Fibroblast of skin of abdomen (primary cell): ENCODE data around the gene SERTAD2.

Experiments
- DNase-seq: peaks from one replicate; pipeline ENCODE4 v3.0.0-alpha.2; 2013

Gene SERTAD2

GRCh38 chr2:64675860-64676259 lies 22.1 kb upstream of the SERTAD2 start:
- peak; percentile 35 for DNase-seq

DNA sequence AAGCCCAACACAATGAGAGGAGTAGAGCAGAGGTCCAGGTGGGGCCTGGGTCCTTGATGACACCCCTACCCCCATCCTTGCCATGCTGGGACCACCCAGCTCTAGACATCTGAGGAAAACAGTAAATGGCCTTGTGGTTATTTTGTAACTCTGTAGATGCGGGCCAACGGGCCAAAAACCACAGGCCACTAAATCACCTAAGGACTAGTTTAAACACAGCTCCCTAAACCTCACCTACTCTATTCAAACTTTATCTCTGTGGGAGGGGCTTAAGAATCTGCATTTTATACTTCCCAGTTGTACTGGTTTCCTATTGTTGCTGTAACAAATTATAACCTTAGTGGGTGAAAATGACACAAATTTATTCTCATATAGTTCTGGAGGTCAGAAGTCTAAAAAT lies 19.0 kb upstream of the SERTAD2 start:
- no peak for DNase-seq

DNA sequence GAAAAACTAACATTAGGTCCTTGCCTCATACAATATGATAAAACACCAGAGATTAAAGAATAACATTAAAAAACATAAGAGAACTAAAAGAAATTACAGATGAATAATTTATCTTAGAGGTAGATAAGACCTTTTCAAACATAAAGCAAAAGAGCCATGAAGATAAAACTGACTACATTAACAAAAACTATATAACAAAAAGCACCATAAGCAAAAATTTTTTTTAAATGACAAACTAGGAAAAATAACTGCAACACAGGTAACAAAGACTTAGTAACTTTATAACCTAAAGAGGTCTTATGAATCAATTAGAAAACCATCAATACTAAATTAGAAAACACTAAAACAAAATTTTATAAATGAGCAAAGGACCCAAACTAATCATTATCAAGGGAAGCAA lies 16.3 kb upstream of the SERTAD2 start:
- DNase-seq = no peak

DNA sequence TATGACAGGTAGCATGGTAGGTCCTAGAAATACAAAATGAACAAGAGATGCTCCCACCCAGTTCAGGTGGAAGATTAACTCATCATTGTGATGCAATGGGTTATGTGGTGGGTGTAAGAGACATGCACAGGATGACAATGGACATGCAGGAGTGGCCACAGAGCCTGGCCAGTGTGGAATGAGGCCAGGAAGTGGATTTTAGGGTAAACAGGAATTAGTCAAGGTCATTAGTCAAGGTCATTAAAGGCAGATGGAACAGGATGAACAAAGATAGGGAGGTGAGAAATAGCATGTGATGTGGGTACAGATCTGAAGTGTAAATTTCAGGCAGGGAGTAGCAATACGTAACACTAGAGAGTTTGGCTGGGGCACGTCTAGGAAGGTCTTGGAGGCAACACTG lies 15.6 kb upstream of the SERTAD2 start:
- DNase-seq = no peak

DNA sequence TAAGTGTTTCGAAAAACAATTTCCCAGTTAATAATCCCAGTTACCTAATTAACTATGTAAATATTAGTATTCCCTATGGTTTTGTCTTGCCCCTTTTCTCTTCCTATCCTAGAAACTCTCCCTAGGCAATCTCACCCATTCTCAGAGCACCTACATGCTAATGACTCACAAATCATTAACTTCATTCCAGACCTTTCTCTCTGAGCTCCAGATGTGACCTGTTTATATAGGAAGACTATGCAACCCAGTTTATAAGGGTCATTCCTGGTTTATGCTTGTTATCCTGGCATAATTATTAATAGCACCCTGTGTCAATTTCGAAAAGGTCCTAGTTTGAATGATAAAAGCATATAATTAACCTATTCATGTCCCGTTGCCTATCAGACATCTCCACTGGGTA lies 14.8 kb upstream of the SERTAD2 start:
- DNase-seq = no peak

DNA sequence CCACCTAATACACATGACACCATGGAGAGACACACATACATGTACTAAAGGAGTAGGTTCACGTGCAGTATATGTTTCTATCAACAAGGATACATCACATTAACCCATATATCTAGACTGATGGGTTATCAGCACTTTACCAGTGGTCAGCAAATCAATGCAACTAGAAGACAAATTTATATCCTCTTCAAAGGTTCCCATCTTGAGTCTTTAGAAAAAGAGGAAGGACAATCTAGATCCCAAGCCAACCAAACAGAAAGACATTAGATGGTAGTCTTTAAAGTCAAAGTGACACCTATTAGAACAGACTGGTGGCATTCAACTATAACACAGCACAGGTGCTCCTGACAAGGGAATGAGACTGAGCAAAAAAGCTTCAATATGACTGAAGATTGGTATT lies 13.8 kb upstream of the SERTAD2 start:
- DNase-seq = no peak

DNA sequence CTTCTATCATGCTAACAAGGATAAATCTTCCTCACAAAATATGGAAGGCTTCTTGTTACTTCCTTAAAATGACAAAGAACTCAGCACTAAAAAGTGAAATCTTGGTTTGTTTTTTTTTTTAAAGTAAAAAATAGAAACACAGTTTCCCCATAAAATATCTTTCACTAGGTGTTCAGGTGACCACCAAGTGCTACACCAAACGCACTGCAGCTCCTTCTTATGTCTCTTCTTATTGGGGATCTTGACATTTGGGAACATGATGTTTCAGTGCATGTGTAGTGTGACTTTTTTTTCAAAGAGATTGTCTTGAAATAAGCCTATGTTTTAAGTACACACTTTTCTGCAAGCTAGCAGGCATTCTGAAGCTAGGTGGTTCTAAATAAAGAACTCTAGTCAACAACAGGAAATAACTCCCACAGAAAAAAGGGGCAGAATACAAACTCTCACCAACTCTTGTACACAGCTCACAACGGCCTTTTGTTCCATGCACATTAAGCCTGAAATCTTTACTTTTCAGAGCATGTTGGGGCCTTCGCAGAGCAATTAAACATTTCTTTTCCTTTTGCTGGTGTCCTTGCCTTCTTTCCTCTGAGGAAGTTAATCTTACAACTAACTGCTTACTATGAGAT lies 13.2 kb upstream of the SERTAD2 start:
- no peak for DNase-seq

DNA sequence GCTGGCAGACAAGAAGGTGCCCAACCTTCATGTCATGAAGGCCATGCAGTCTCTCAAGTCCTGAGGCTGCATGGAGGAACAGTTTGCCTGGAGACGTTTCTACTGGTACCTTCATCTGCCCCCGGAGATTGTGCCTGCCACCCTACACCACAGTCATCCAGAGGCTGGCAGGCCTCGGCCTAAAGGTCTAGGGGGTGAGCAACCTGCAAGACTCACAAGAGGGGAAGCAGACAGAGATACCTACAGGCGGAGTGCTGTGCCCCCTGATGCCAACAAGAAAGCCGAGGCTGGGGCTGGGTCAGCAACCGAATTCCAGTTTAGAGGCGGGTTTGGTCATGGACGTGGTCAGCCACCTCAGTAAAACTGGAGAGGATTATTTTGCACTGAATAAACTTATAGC lies 12.0 kb upstream of the SERTAD2 start:
- DNase-seq = no peak

DNA sequence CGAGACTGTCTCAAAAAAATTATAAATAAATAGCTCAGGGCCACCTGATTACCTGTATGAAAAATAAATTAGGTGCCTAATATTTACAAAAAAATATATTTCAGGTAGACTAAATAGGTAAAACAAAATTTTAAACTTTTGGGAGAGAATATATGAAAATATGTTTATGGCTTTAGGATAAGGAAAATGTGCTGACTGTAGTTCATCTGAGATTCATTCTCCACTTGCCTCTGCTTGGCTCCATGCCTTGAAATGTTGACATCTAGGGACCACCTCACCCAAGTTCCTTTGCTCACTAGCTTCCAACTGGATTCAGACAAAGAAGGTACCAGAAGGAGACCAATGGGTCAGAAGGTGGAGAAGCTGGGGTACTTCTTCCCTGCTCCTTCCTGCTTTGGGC lies 9.7 kb upstream of the SERTAD2 start:
- no peak for DNase-seq

- peak; percentile 35 for DNase-seq
Observed at GRCh38 chr2:64661741-64662169, 8.0 kb upstream of the SERTAD2 start.

GRCh38 chr2:64659252-64659651 lies 5.5 kb upstream of the SERTAD2 start:
- DNase-seq = no peak

DNA sequence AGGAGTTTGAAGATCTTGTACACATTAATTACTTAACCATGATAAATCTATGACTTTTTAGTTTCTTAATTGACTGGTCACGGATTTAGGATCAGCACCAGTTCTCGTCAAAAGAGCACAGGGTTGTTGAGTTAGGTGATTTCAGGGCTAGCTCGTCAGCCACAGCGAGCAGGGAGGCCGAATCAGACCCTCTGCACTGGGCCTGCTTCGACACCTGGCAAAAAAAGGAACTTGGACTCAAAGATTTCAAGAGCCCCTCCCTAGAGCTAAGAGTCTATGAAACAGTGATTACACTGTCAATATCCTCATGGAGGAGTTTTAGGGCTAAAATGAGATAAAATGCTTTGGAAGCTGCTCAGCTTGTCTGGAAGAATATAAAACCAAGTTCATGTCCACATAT lies 4.6 kb upstream of the SERTAD2 start:
- no peak for DNase-seq

GRCh38 chr2:64657411-64657810 lies 3.7 kb upstream of the SERTAD2 start:
- no peak for DNase-seq

GRCh38 chr2:64656379-64656778 lies 2.7 kb upstream of the SERTAD2 start:
- no peak for DNase-seq

- DNase-seq = no peak
Observed at GRCh38 chr2:64655873-64656272, 2.2 kb upstream of the SERTAD2 start.

GRCh38 chr2:64655018-64655664 lies 1.4 kb upstream of the SERTAD2 start:
- DNase-seq = peak; percentile 48

GRCh38 chr2:64654063-64654811 lies 524 bp upstream of the SERTAD2 start:
- DNase-seq = peak; percentile 94

DNA sequence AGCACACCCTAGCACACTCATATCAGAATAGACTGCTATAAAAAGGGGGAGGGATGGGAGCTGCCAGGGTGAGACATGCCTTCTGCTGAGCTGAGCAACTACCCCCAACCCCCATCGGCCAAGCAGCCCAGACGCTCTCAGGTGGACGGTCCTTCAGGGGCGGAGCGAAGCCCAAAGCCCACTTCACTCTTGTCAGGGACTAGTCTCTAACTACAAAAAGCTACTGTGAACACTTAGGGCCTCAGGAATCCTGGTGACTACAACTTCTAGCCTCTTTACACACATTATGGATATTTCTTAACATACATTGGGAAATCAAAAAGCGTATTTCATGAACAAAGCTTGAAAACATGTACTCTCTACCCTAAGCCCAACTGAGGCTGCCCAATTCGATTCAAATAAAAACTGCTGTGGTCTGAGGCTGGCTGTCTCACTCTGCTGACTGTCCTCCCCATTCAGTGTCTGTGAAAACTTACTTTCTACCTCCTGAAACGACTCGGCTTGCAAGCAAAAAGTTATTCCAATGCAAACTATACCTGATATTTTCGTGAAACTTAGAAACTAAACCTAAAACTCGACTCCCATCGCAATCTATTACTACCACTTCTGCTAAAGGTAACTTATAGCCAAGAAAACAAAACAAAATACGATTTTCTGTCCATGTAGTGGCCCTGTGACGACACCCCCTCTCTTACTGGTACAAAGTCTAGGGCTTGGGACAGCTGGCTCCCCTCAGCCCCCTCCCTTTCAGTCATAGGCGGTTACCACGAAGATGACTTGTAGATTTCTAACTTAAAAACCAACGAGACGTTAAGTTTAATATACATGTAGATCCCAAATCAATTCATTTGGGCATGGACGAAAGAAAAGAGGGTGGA lies 1.2 kb downstream of the SERTAD2 start:
- peak; percentile 65 for DNase-seq

- no peak for DNase-seq
Observed at GRCh38 chr2:64651590-64651989, 2.1 kb downstream of the SERTAD2 start.

DNA sequence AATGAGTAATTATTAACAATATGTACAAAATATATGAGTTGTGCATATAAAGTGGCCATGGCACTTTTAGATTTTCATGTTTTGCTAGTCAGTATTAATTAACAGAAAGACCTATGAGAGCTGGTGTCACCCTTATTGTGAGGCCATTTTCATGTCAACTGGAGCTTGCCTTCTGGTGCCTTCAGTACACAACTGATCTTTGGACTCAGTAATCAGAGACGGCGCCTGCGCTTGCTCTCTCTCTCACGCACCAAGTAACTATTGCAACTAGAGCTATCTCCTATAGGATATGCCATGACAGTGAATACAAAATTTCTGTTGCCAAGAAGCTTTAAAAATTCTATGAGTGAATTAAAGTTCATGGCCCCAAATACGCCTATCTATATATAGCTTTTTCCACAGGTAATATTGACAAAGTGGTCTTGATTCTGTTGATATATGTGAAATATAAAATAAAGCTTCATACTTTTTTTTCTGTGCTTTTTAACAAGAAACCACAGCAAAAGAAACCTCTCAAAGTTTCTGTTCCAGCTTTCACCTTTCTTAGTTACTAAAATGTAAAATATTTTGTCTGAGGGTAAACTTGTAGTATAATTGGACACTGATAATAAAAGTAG lies 2.9 kb downstream of the SERTAD2 start:
- no peak for DNase-seq

- DNase-seq = no peak
Observed at GRCh38 chr2:64650296-64650695, 3.4 kb downstream of the SERTAD2 start.

- DNase-seq = no peak
Observed at GRCh38 chr2:64649626-64650025, 4.1 kb downstream of the SERTAD2 start.
